Common myeloid progenitor, CD34-positive (primary cell): ENCODE data around the gene SLITRK4.
A peak's percentile ranks its signal among the peaks of the same experiment; 100 is the strongest.

Experiments used
- CTCF ChIA-PET: fragments of 350-600 bp; sonication (Branson Sonifier 250); formaldehyde crosslinking; loops from one replicate; lab custom pipeline; 2021; ENCODE audit warnings: antibody characterized with exemption; lab: Charles Lee
- POLR2A ChIA-PET: fragments of 350-600 bp; sonication (Branson Sonifier 250); formaldehyde crosslinking; loops from one replicate; lab custom pipeline; 2021; ENCODE audit warnings: antibody characterized with exemption; lab: Charles Lee
- DNase-seq, 3 donors: peaks; one replicate each; pipeline versions ENCODE4 v3.0.0 to v3.0.0-alpha.2; 2013
- H3K27ac ChIP-seq, 2 experiments: 1 replicate in 1 of 2; 2 replicates in 1 of 2; pipeline ENCODE4 v1.7.0; 2013; ENCODE audit warnings: inconsistent platforms in 2 of 2, low read length in 2 of 2, mild to moderate bottlenecking in 2 of 2, low read depth in 1 of 2, moderate library complexity in 1 of 2; ENCODE audit not compliant: severe bottlenecking in 2 of 2, insufficient read depth in 1 of 2, poor library complexity in 1 of 2
- H3K27me3 ChIP-seq, 5 experiments: replicated peaks in 2 of 5; 1 replicate in 3 of 5; 2 replicates in 2 of 5; pipeline versions ENCODE4 v1.6.1 to v1.7.0; 2013; ENCODE audit warnings: low read length in 4 of 5, mild to moderate bottlenecking in 2 of 5, moderate library complexity in 2 of 5, inconsistent platforms in 1 of 5; ENCODE audit not compliant: insufficient read depth in 5 of 5, control insufficient read depth in 4 of 5
- H3K36me3 ChIP-seq, 4 experiments: 1 replicate in 2 of 4; 2 replicates in 2 of 4; pipeline versions ENCODE4 v1.6.1 to v1.7.0; 2013; ENCODE audit warnings: low read length in 3 of 4, control low read depth in 1 of 4, mild to moderate bottlenecking in 1 of 4; ENCODE audit not compliant: control insufficient read depth in 4 of 4, insufficient read depth in 4 of 4
- H3K4me1 ChIP-seq, 4 experiments: 1 replicate in 3 of 4; 2 replicates in 1 of 4; pipeline versions ENCODE4 v1.6.1 to v1.7.1; 2013; ENCODE audit warnings: low read length in 3 of 4, mild to moderate bottlenecking in 3 of 4, control low read depth in 1 of 4, inconsistent platforms in 1 of 4, moderate library complexity in 1 of 4; ENCODE audit not compliant: control insufficient read depth in 4 of 4, insufficient read depth in 4 of 4; ENCODE audit errors: control extremely low read depth in 1 of 4
- H3K4me3 ChIP-seq, 7 experiments: 1 replicate in 4 of 7; 2 replicates in 3 of 7; pipeline versions ENCODE4 v1.5.1 to v1.7.0; 2013; ENCODE audit warnings: mild to moderate bottlenecking in 7 of 7, low read length in 6 of 7, moderate library complexity in 6 of 7, inconsistent platforms in 2 of 7, low read depth in 2 of 7, control low read depth in 1 of 7; ENCODE audit not compliant: insufficient read depth in 4 of 7, control insufficient read depth in 1 of 7; ENCODE audit errors: extremely low read depth in 1 of 7
- H3K9me3 ChIP-seq, 5 experiments: 1 replicate in 4 of 5; 2 replicates in 1 of 5; pipeline versions ENCODE4 v1.6.1 to v1.7.1; 2013; ENCODE audit warnings: low read length in 4 of 5, mild to moderate bottlenecking in 2 of 5, inconsistent platforms in 1 of 5, low read depth in 1 of 5, moderate library complexity in 1 of 5; ENCODE audit not compliant: control insufficient read depth in 4 of 5, insufficient read depth in 2 of 5; ENCODE audit errors: control extremely low read depth in 1 of 5
- WGBS: methylation state at CpG from one replicate; pipeline ENCODE4 v1.1.5; 2013; ENCODE audit not compliant: insufficient coverage; 5-methylcytosine and 5-hydroxymethylcytosine counted together

SLITRK4 gene

GRCh38 chrX:143648705-143649104, 12.8 kb upstream of the SLITRK4 start:
- CTCF ChIA-PET = no interaction called here
- 0% methylated on average over 1 of the region's 2 CpGs for WGBS

GRCh38 chrX:143642426-143642825, 6.5 kb upstream of the SLITRK4 start:
- 80% methylated on average over 1 of the region's 3 CpGs for WGBS
- no peaks in the 10 kb centered on the region for H3K36me3 ChIP-seq
- no peaks in the 10 kb centered on the region for H3K4me1 ChIP-seq
- ChIA-PET POLR2A (no interaction called here), CTCF (no interaction called here)
- no peaks in the 10 kb centered on the region for H3K27me3 ChIP-seq
- no peak overlapping the region for H3K27ac ChIP-seq
- H3K4me3 ChIP-seq = no peak overlapping the region
- DNase-seq = peak in 1 of 3 donors; percentile 39
- H3K9me3 ChIP-seq = no peaks in the 10 kb centered on the region

More at GRCh38 chrX:143648705-143649104, 12.8 kb upstream of the SLITRK4 start:
- Histone ChIP-seq H3K27me3 (no peaks in the 10 kb centered on the region), H3K4me3 (no peak overlapping the region), H3K36me3 (no peaks in the 10 kb centered on the region), H3K4me1 (no peaks in the 10 kb centered on the region), H3K27ac (no peak overlapping the region), H3K9me3 (no peaks in the 10 kb centered on the region)
- peak in 2 of 3 donors; percentile 44 for DNase-seq
- POLR2A ChIA-PET = no interaction called here

GRCh38 chrX:143636831-143637230, 930 bp upstream of the SLITRK4 start:
- Histone ChIP-seq H3K27me3 (peaks cover 0 to 26% (median 0%) of the 10 kb centered on the region in 5 experiments), H3K27ac (no peak overlapping the region), H3K36me3 (no peaks in the 10 kb centered on the region), H3K4me1 (peaks cover 4 to 32% (median 14%) of the 10 kb centered on the region in 4 experiments), H3K4me3 (no peak overlapping the region), H3K9me3 (no peaks in the 10 kb centered on the region)
- ChIA-PET POLR2A (no interaction called here), CTCF (no interaction called here)
- no peak for DNase-seq
- WGBS = 60% methylated on average over 1 of the region's 2 CpGs

GRCh38 chrX:143634663-143635455, 1.0 kb downstream of the SLITRK4 start:
- H3K4me3 ChIP-seq = peak overlapping the region; percentile 14 to 75 (median 62)
- POLR2A ChIA-PET = no interaction called here
- H3K4me1 ChIP-seq = peaks cover 4 to 36% (median 14%) of the 10 kb centered on the region in 4 experiments
- no peak overlapping the region for H3K27ac ChIP-seq
- CTCF ChIA-PET = no interaction called here
- peaks cover 0 to 26% (median 0%) of the 10 kb centered on the region in 5 experiments for H3K27me3 ChIP-seq
- H3K9me3 ChIP-seq = no peaks in the 10 kb centered on the region
- WGBS = 31% methylated on average over 39 of the region's 67 CpGs
- peak in 1 of 3 donors; percentile 45 for DNase-seq
- peaks cover 0 to 2% (median 0%) of the 10 kb centered on the region in 4 experiments for H3K36me3 ChIP-seq

GRCh38 chrX:143634309-143634662, 1.6 kb downstream of the SLITRK4 start:
- ChIA-PET CTCF (no interaction called here), POLR2A (no interaction called here)
- peaks cover 4 to 36% (median 14%) of the 10 kb centered on the region in 4 experiments for H3K4me1 ChIP-seq
- no peaks in the 10 kb centered on the region for H3K9me3 ChIP-seq
- no peak overlapping the region for H3K27ac ChIP-seq
- WGBS = 46% methylated on average over 14 of the region's 26 CpGs
- H3K27me3 ChIP-seq = peaks cover 0 to 26% (median 0%) of the 10 kb centered on the region in 5 experiments
- H3K36me3 ChIP-seq = peaks cover 0 to 2% (median 0%) of the 10 kb centered on the region in 4 experiments
- DNase-seq = peak in 1 of 3 donors; percentile 8
- peak overlapping the region; percentile 14 to 75 (median 62) for H3K4me3 ChIP-seq

GRCh38 chrX:143633461-143634308, 2.2 kb downstream of the SLITRK4 start:
- 33% methylated on average over 55 of the region's 64 CpGs for WGBS

More at GRCh38 chrX:143633461-143634308, 2.2 kb downstream of the SLITRK4 start:
- Histone ChIP-seq H3K9me3 (no peaks in the 10 kb centered on the region), H3K4me3 (peak overlapping the region in 6 of 7 experiments; percentile 43 to 75 (median 62)), H3K27me3 (peaks cover 0 to 26% (median 0%) of the 10 kb centered on the region in 5 experiments), H3K4me1 (peaks cover 4 to 36% (median 14%) of the 10 kb centered on the region in 4 experiments), H3K27ac (no peak overlapping the region), H3K36me3 (peaks cover 0 to 2% (median 0%) of the 10 kb centered on the region in 4 experiments)
- ChIA-PET CTCF (no interaction called here), POLR2A (no interaction called here)
- DNase-seq = peak in 2 of 3 donors; percentile 45 to 60
